Measurements from ENCODE around the gene CBFA2T3.

Gene CBFA2T3

DNA sequence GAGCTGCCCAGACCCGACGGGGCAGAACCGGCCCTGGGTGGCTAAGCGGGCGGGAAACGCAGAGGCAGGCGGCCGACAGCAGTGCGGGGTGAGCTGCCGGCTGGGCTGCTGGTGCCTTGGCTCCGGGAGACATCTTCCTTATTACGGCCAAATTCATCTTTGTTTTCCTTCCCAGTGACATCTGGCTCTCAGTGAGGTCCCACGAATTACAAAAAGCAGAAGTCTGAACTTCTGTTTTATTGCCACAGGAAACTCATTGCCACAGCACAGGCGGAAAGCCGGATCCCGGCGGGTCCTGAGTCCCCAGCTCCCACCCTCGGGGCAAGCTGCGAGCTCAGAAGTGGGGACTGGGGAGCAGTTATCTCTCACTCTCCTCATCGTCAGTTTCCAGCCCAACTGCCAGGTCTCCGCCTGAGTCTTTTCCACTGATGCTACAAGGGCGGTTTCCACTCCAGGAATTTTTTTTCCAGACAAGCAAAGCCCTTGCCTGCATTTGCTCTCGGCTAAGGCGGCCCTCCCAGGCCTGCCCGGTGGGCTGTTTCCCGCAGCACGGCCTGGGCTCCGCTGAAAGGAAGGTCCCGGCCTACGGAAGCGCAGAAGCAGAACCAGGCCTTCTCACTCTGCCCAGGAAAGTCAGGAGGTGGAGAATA, 40.3 kb downstream of the CBFA2T3 start:
- DNase-seq, result no peak

DNA sequence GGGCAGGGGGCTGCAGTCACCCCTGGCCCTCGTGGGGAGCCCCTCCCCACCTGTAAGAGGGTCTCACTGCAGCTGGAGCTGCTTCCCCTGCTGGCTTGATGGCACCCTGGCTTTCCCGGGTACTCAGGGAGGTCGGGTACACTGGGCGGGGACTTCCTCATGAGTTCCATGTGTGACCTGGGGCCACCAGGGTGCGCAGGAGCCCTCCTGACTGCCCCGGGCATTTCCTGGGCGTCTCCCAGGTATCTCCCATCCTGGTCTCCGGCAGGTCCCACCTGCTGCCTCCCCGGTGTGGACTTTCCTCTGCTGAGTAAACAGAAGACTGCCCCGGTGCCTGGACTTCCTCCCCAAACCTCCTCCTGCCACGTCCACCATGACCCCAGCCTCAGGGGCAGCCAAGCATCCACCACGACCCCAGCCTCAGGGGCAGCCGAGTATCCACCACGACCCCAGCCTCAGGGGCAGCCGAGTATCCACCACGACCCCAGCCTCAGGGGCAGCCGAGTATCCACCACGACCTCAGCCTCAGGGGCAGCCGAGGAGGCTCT, 40.9 kb downstream of the CBFA2T3 start:
- no peak for DNase-seq

DNA sequence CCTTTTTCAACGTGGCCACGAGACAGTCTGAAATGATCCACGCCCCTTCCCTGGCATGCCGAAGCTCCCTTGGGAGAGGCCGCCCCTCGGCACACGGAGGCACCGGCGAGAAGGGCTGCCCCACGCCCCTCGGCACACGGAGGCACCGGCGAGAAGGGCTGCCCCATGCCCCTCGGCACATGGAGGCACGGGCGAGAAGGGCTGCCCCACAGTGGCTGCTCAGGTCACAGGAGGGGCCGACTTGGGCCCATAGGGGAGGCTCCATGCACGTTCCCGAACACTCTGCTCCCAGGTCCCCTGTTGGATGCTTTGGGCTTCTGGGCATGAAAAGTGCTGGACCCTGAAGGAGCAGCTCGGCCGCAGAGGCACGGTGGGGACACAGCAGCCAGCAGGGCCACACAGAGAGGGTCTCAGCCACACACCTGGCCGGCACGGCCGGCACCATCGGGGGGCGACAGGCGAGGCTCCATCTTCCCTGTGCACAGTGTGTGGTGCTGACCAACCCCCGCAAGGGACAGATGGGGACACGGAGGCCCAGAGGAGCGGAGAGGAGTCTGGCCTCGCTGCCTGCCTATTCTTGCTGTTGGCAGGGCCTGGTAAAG, 42.8 kb downstream of the CBFA2T3 start:
- DNase-seq, result no peak

DNA sequence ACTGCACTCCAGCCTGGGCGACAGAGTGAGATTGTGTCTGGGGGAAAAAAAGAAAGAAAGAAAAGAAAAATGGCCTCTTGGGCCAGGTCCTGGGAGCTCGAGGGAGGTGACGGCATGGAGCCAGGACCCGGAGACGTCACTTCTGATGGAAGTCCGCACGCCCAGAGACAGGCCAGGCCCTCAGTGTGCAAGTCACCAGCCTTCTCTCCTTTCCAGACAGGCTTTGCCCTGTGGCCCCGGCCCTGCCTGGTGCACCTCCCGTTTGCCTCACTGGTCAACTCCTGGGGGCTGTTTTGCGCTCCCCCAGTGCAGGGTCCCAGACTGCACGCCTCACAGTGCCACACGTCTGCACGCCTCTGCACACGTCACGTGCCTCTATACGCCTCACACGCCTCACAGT, 44.1 kb downstream of the CBFA2T3 start:
- DNase-seq, result no peak

DNA sequence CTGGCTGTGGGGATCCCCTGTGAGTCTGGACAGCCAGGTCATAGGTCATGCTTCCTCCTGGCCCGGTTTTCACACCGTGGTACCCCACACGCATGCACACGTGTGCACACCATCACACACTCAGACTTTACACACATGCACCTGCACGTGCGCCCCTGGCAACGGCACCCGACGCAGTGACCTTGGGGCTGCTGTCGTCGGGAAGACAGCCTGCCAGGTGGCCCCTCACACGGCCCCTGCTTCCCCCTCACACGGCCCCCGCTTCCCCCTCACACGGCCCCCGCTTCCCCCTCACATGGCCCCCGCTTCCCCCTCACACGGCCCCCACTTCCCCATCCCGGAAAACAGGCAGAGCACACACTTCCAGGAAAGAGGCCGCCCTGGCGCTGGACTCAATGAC, 45.1 kb downstream of the CBFA2T3 start:
- DNase-seq, result no peak

DNA sequence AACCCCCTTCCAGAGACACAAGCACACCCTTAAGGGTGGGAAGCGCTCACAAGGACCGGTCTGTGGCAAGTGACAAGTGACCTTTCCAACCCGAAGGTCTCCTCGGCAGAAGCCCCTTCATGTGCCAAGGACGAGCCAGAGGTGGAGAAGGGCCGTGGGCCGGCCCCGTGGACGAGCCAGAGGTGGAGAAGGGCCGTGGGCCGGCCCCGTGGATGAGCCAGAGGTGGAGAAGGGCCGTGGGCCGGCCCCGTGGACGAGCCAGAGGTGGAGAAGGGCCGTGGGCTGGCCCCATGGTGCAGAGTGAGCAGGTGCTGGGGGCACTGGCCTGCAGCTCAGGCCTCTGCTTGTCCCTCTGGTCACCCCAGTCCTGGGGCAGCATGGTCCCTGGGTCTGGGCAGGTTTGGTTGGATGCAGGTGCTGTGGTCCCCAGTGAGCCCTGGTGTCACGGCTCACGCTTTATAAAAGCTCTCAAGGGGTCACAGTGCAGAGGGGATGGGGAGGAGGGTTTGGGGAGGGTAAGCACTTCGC, 45.6 kb downstream of the CBFA2T3 start:
- DNase-seq, result no peak

DNA sequence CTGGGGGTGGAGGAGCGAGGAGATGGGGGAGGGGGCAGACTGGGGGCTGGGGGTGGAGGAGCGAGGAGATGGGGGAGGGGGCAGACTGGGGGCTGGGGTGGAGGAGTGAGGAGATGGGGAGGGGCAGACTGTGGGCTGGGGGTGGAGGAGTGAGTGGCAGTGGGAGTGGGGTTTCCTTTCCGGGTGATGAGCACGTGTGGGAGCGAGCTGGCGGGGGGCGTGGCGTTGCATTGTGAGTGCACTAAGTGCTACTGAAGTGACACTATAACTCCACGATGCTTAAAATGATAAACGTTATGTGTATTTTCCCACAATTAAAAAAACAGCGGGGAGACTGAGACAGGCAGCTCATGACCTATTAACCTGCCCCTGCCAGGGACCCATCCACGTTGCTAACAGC, 46.3 kb downstream of the CBFA2T3 start:
- no peak for DNase-seq

DNA sequence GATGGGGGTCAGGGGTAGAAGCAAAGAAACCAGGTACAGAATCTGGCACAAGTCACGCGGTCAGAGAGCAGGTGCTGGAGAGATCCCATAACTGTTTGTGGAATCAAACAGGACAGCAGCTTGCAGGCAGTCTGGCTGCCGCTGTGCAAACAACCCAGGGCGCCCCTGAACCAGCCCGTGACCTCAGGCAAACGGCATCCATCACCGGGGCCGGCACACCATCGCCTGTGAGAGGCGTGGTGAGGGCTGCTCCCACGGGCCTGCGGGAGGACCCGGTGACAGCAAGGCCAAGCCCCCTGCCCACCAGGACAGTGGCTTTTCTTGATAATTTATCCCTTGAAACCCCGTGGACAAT, 47.9 kb downstream of the CBFA2T3 start:
- DNase-seq, result no peak

DNA sequence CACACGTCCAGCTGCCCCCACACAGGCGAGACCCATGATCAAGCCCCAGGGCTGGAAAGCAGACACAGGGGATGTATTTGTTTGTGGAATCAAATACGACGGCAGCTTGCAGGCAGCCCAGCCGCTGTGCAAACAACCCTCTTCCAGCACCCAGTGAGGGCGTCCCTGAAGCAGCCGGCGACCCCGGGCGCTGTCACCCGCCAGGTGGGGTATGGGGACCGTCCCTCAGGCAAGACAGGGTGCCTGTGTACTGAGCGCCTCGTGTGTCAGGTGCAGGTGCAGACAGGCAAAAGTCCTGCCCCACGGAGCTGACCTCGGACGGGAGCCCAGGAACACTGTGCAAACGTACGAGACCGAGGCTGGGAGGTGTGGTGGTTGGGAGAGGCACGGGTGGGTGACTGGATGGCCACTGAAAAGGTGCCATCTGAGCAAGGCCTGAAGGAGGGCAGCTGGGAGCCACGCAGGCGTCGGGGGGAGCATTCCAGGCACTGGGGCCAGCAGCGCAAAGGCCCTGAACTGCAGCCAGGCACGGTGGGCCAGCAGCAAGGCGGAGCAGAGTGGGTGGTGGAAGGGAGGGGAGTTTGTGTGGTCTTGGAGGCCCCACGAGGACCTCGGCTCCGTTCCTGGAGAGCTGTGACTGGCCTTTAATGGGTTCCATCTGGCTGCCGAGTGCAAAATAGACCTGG, 48.5 kb downstream of the CBFA2T3 start:
- no peak for DNase-seq

DNA sequence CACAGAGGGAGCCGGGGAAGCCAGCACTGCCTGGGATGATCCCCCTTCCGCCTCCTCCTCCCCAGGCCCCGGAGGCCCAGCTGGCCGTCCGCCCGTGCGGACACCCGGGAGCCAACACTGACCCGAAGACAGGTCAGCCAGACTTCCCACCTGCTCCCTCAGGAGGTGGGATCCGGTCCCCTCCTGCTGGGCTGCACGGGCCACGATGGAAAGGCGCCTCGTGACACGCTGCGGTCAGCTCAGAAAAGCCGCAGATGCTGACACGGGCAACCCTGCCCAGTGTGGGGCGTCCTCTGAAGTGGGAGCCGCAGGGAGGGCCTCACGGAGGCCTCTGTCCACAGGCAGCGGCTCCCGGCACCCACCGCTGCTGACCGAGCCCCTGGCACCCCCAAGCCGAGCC, 49.3 kb downstream of the CBFA2T3 start:
- DNase-seq, result no peak

DNA sequence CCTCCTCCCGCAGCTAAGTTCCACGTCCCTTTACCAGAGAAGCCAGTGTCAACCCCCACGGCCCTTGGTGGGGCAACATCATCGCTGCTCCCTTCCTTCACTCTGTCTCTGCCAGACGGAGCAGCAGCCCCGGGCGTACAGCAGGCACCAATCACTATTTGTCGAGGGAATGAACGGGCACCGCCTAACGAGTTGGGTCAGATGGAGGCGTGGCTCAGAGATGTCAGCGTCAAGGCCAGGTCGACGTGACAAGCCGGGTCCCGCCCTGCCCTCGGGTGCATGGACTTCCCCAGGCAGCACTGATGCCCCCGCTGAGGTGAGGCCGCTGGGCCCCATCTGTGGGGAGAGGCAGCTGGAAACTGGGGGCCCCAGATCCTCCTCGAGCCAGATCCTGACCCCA, 50.0 kb downstream of the CBFA2T3 start:
- DNase-seq, result no peak

DNA sequence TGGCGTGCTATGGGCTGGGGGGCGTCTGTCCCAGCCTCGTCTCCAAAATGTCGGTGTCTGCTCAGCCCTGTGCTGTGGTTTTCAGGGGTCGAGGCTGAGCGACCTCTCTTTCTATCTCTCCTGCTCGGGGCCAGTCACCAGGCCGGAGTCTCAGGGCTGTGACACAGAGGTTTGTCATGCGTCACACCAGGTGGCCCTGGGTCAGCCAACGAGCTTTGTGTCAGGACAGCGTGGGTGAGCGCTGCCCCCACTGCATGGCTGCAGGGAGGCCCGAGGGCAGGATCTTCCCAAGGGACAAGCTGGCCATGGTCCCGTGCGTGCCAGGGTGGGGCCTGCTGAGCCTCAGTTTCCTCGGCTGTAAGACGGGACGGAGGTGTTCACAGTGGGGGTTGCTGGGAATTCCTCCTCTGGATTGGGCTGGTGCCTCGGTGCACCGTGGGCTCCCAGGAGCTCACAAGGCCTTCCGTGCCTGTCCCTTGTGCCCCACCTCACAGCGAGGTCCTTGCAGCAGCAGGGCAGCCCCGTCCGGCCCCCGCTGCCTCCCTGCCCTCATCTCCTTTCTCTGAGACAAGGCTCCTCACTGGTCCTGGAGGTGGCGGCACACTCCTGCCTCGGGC, 50.5 kb downstream of the CBFA2T3 start:
- DNase-seq, result no peak

DNA sequence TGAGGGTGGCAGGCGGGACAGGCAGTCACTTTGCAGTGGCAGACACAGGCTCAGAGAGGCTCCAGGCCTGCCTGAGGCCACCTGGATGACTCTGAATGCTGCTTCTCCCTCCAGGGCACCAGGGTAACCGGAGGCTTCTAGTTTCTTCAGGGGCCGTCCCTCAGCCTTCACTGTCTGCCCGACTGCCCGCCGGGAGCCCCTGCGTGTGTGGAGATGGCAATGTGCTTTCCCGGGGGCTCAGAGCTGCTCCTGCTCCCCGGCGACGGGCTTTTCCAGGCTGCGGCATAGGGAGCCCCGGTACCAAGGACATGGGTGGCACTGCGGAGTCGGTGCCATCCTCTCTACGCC, 51.5 kb downstream of the CBFA2T3 start:
- DNase-seq, result no peak

DNA sequence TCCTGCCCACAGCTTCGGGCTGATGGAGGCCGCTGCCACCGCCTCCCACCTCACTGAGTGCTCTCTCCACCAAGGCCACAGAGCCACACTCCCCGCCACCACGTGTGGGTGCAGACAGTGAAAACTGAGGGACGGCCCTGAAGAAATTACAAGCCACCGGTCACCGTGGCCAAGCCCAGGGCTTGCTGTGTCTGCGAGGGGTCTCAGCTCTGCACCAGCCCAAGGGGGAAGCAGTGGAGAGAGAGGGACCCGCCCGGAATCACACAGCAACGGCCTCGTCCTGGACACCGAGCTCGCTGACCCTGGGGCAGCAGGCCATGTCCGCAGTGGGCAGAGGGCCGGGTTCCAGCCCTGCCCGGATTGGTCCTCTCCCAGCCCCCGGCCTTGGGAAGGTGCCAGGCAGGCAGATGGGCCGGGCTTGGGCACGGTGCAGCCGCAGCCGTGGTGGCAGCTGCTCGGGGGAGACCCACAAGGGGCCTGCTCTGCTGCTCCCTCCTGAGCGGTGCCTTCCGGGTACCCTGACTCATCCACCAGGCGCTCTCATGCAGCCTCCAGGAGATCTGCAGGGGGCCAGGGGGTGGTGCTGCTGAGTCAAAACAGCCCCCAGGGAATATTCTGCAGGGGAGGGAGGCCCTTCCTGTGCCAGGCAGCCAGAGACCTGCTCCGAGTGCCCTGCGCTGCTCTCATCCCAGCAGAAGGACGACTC, 52.0 kb downstream of the CBFA2T3 start:
- no peak for DNase-seq

DNA sequence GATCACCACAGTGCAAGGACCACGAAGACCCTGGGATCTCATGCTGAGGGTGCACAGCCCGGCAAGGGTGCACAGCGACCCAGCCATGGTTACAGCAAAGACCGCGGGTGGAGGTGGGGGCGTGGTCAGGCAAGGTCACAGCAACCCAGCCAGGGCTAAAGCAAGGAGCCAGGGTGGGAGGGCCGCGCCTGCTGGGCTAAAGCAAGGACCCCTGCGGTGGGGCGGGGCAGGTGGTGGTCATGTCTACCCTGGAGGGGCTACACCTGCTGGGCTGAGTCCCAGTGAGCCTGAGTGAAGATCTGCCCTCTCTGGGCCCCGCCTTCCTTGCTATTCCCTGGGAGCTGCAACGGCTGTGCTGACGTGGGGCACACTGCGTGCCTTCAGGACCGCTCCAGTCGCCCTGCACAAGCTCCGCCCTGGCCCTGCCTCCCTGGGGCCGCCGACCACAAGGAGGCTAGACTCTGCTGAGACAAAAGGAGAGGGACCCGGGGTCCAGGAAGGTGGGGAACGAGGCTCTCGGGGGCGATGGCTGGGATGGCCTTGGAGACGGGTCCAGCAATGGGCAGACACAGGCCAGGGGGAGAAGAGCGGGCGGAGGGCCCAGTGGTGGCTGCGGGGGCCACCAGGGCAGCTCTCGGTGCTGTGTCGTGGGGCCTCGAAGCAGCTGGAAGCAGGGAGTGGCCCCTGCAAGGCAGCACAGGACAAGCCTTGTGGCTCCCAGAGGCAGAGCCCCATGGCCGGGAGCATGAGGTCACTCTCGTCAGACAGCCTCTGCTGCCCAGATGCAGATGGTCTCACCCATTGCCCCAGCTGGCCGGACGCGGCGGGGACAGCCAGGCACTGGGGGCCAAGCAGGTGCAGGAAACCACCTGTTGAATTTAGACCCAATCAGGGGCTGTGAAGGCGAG, 52.8 kb downstream of the CBFA2T3 start:
- DNase-seq, result no peak

DNA sequence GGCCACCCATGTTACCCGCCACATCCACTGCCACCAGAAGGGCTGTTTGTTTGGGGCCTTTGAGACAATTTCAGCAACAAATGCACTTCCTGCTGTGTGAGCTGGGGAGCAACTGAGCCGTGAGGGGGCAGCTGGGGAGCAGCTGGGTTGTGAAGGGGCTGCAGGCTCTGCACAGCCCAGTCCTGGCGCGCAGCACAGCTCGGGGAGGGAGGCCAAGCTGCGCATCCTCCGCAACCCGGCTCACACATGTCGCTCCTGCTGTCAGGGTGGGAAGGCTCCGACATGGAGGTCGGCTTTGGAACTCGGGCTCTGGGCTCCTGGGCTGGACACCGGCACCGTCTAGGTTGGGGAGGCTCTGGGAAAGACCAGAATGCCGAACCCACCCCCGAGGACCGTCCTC, 53.6 kb downstream of the CBFA2T3 start:
- no peak for DNase-seq

DNA sequence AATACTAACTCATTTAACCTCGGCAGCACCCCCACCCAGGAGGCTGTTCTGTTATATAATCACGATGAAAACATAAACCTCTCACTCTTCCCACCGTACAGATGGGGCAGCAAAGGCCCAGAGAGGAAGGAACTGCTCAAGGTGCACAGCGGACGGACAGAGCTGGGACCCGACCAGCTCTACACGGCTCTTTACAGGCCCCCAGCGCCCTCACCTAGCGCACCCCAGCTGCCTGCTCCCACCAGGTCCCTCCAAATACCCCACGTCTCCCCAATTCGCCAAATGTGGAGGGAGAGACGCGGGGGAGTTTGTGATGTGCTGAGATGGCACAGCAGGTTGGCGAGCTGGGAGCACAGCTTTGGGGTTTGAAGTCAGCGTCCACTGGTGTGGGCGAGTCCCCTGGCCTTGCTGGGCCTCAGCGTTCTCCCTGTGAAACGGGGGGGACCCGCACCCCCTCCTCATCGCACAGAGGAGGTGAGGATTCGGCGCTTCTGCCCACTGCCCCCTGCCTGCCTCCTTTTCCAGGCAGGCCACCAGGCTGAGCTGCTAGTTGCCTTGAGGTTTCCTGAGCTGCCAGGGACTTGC, 54.1 kb downstream of the CBFA2T3 start:
- no peak for DNase-seq

DNA sequence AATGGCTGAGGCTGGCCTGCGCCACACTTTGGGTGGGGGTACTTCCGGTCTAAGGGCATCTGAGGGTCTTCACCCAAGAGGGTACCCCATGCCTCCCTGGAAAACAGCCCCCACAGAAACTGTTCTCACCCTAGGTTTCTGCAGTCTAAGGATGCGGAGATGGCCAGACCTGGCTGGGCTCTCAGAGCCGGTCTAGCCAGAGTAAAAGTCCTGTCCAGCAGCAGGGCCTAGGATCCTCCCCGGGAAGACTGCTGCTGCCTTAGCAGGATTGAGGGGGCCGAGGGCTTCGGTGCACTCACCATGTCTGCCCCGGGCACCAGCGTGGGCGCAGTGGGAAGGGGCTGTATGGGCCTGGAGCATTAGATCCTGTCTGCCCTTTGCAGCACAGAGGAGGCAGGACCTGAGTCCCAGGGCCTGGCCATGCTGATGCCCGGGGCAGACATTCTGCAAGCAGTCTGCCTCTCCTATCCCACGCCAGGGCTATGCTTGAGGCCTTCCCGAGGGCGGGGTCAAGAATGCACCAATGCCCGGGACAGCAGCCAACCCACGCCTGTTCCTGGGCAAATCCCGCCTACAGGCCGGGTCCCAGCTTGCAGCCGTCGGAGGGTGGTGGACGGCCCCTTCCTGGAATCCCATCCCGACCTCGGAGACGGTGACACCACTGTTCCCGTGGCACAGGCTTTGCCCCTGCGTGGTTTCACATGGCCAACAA, 54.7 kb downstream of the CBFA2T3 start:
- DNase-seq, result no peak

DNA sequence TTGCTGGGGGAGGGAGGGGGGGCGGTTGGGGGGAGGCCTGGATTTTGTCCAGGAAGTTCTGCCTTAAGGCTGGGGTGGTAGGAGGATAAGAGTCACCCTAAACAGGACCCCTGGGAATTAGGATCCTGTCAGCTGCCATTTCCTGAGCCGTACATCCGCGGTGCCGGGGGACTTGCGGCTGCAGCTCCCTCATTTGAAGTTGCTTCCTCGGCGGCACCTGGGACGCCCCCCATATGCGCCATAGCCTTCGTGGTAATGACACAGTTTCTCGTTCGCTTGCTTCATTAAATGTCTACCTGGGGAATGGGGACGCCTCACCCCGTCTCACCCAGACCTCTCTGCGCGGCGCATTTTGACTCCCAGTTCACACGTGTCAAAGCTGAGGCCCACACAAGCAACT, 55.4 kb downstream of the CBFA2T3 start:
- no peak for DNase-seq

DNA sequence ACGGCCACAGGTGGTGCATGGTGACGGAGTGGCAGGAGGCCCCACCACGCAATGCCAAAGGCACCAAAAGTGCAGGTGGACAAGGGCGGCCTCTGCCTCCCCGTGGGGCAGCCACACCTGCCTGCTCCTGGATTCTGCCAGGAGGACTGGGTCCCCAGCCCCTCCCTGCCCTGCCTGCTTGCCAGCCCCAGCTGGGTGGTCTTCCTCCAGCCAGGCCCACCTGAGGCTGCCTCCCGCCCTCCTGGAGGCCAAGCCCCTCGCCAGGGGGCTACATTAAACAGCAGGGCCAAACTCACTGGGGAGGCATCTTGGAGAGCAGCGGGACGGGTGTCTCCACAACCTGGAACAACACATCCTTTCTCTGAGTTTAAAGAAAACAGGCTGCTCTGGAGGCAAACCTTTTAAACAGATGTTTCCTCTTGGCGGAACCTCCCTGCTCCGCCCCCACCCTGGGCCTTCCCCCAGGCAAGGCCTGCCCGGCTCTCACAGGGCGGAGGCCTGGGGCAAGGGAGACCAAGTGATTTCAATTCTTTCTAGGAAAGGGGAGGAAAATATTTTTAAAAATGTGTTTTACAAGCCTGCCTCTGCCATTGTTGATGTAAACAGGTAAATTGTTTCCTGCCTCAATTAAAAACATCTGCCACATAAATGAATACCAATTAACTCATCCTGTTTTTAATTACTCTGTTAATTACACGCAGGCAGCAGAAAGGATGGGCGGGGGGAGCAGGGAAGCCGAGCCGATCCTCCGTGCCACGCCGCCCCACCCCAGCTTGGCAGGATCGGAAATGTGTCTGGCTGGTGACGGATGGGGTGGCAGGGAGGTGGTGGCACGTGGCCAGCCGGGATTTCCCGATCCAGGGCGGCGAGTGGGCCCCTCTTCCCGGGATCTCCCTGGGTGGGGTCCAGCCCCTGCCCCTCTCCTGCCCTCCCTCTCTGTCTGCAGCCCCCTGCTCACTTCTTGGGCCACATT, 56.1 kb downstream of the CBFA2T3 start:
- DNase-seq, result no peak
